MM.1S (cell line): Measurements from ENCODE around the gene ZNF558.
"Not testable (repeated sequence)": the region's sequence is repeated elsewhere in the genome, so short reads cannot be mapped to it uniquely, and the experiment has no call there.

Experiments used
- DNase-seq: peaks from one replicate; pipeline ENCODE4 v3.0.0-alpha.2; 2015
- H2AFZ ChIP-seq: fragments of 300-600 bp; sonication (generic); 2 replicates; pipeline ENCODE4 v1.6.0; 2016; ENCODE audit warnings: antibody characterized with exemption, low read length
- H3F3A ChIP-seq: fragments of 300-600 bp; sonication (generic); 2 replicates; pipeline ENCODE4 v1.6.1; 2016; ENCODE audit warnings: mild to moderate bottlenecking, antibody characterized with exemption, low read length, moderate library complexity, mixed read lengths; ENCODE audit not compliant: insufficient read depth
- H3K27ac ChIP-seq: fragments of 300-600 bp; sonication (generic); 2 replicates; pipeline ENCODE4 v1.5.1; 2016; ENCODE audit warnings: mild to moderate bottlenecking, low read length
- H3K27me3 ChIP-seq: fragments of 300-600 bp; sonication (generic); replicated peaks from 2 replicates; pipeline ENCODE4 v1.6.0; 2016; ENCODE audit warnings: low read length; ENCODE audit not compliant: insufficient read depth
- H3K36me3 ChIP-seq: fragments of 300-600 bp; sonication (generic); replicated peaks from 2 replicates; pipeline ENCODE4 v1.6.1; 2016; ENCODE audit warnings: mild to moderate bottlenecking, low read length, mixed read lengths; ENCODE audit not compliant: insufficient read depth
- H3K4me1 ChIP-seq: fragments of 300-600 bp; sonication (generic); 2 replicates; pipeline ENCODE4 v1.6.1; 2016; ENCODE audit warnings: low read length, mixed read lengths
- H3K4me2 ChIP-seq: fragments of 300-600 bp; sonication (generic); 2 replicates; pipeline ENCODE4 v1.6.0; 2016; ENCODE audit warnings: low read depth, low read length
- H3K4me3 ChIP-seq: fragments of 300-600 bp; sonication (generic); 2 replicates; pipeline ENCODE4 v1.5.1; 2016; ENCODE audit warnings: low read length, mixed read lengths
- H3K79me2 ChIP-seq: fragments of 300-600 bp; sonication (generic); 2 replicates; pipeline ENCODE4 v1.6.1; 2016; ENCODE audit warnings: mixed run types, low read length, mixed read lengths
- H3K9ac ChIP-seq: fragments of 300-600 bp; sonication (generic); 2 replicates; pipeline ENCODE4 v1.6.1; 2016; ENCODE audit warnings: low read length, mixed read lengths
- H3K9me2 ChIP-seq: fragments of 300-600 bp; sonication (generic); replicated peaks from 2 replicates; pipeline ENCODE4 v1.6.1; 2016; ENCODE audit warnings: mild to moderate bottlenecking, low read length, mixed read lengths; ENCODE audit not compliant: insufficient read depth
- H3K9me3 ChIP-seq: fragments of 300-600 bp; sonication (generic); replicated peaks from 2 replicates; pipeline ENCODE4 v1.6.1; 2016; ENCODE audit warnings: mild to moderate bottlenecking, low read length, mixed read lengths; ENCODE audit not compliant: insufficient read depth
- H4K20me1 ChIP-seq: fragments of 300-600 bp; sonication (generic); 2 replicates; pipeline ENCODE4 v1.6.1; 2016; ENCODE audit warnings: mild to moderate bottlenecking, low read length, moderate library complexity, mixed read lengths; ENCODE audit not compliant: insufficient read depth
- EZH2 ChIP-seq: fragments of 300-600 bp; sonication (generic); optimal IDR thresholded peaks from 2 replicates; pipeline ENCODE3; 2017; ENCODE audit warnings: low read depth, mild to moderate bottlenecking, antibody characterized with exemption, low read length, mixed read lengths
- EZH2phosphoT487 ChIP-seq: fragments of 300-600 bp; sonication (generic); IDR thresholded peaks from 2 replicates; pipeline ENCODE4 v1.6.1; 2018; ENCODE audit warnings: antibody characterized with exemption, low read length
- TF ChIP-seq, protein P1 (sequence below): fragments of 300-600 bp; sonication (generic); IDR thresholded peaks from 2 replicates; pipeline ENCODE4 v1.5.1; 2016; ENCODE audit warnings: antibody characterized with exemption, low read length, mixed read lengths

Gene ZNF558

DNA sequence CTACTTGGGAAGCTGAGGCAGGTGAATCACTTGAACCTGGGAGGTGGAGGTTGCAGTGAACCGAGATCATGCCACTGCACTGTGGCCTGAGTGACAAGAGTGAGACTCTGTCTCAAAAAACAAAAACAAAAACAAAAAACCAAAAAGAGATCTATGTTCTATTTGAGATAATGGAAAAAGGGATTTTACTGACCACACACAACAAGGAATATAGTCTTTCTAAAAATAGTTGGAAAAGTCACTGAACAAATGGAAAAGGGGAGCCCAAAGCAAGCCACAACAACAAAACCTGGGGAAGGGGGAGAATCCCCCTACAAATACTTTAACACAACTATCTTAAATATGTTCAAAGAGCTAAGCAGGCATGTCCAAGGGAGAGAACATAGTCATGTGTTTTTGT lies 37.3 kb downstream of the ZNF558 start:
- Histone ChIP-seq H3K9ac (no peak overlapping the region), H3K79me2 (no peaks in the 10 kb centered on the region), H3K27ac (no peak overlapping the region), H3K4me3 (no peak overlapping the region), H3K36me3 (no peaks in the 10 kb centered on the region), H3K4me2 (no peak overlapping the region), H3K27me3 (peaks cover 21% of the 10 kb centered on the region), H3K4me1 (no peaks in the 10 kb centered on the region), H3K9me3 (no peaks in the 10 kb centered on the region), H4K20me1 (no peaks in the 10 kb centered on the region), H2AFZ (no peak overlapping the region), H3K9me2 (no peaks in the 10 kb centered on the region), H3F3A (no peaks in the 10 kb centered on the region)
- DNase-seq: no peak
- TF ChIP-seq, protein P1, sequence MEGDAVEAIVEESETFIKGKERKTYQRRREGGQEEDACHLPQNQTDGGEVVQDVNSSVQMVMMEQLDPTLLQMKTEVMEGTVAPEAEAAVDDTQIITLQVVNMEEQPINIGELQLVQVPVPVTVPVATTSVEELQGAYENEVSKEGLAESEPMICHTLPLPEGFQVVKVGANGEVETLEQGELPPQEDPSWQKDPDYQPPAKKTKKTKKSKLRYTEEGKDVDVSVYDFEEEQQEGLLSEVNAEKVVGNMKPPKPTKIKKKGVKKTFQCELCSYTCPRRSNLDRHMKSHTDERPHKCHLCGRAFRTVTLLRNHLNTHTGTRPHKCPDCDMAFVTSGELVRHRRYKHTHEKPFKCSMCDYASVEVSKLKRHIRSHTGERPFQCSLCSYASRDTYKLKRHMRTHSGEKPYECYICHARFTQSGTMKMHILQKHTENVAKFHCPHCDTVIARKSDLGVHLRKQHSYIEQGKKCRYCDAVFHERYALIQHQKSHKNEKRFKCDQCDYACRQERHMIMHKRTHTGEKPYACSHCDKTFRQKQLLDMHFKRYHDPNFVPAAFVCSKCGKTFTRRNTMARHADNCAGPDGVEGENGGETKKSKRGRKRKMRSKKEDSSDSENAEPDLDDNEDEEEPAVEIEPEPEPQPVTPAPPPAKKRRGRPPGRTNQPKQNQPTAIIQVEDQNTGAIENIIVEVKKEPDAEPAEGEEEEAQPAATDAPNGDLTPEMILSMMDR: no peak
- TF ChIP-seq EZH2phosphoT487 (no peak), EZH2 (no peak)

DNA sequence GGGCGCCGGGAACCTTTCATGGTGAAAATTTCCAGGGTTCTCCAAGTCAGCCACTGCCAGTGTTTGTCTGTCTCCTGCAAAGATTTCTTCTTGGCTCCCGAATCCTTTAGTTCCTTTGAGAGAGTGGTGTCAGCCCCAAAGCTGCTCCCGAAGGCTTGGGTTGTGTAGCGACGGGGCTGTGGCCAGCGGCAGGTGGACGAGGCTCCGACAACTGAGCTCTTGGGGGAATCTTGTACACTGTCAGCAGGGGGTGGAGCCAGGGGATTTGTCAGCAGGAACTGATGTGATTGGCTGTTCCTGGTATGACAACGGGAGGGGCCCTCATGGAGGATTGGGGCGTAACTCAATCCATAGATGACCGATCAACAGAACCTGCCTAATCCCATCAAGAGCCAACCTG lies 58.5 kb downstream of the ZNF558 start:
- H4K20me1 ChIP-seq, H3K9me3 ChIP-seq, DNase-seq, H3K27me3 ChIP-seq, H3K4me2 ChIP-seq, H3K4me3 ChIP-seq, H3K27ac ChIP-seq, H3K9ac ChIP-seq, H2AFZ ChIP-seq, H3F3A ChIP-seq, H3K79me2 ChIP-seq, H3K4me1 ChIP-seq, H3K9me2 ChIP-seq, H3K36me3 ChIP-seq: not testable (repeated sequence)

DNA sequence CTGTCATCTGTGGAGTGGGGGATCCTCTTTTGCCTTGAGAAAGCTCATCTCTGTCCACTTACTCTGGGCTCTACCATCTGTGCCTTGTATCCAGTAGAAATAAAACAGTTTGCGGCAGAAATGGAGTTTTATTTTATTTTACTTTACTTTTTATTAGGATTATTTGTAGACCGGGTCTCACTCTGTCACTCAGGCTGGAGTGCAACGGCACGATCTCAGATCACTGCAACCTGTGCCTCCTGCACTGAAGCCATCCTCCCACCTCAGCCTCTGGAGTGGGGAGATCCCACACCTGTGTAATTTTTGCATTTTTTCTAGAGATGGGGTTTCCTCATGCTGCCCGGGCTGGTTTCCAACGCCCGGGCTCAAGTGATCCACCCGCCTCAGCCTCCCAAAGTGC lies 62.8 kb downstream of the ZNF558 start:
- H3F3A ChIP-seq, H3K36me3 ChIP-seq, H3K9me2 ChIP-seq, H3K4me3 ChIP-seq, H3K27me3 ChIP-seq, H3K27ac ChIP-seq, H3K4me2 ChIP-seq, H2AFZ ChIP-seq, H3K4me1 ChIP-seq, H3K9me3 ChIP-seq, H3K9ac ChIP-seq, H3K79me2 ChIP-seq, DNase-seq, H4K20me1 ChIP-seq: not testable (repeated sequence)

DNA sequence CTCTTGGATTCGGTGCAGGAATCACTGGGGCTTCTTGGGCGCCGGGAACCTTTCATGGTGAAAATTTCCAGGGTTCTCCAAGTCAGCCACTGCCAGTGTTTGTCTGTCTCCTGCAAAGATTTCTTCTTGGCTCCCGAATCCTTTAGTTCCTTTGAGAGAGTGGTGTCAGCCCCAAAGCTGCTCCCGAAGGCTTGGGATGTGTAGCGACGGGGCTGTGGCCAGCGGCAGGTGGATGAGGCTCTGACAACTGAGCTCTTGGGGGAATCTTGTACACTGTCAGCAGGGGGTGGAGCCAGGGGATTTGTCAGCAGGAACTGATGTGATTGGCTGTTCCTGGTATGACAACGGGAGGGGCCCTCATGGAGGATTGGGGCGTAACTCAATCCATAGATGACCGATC lies 64.8 kb downstream of the ZNF558 start:
- not testable (repeated sequence) for H2AFZ ChIP-seq, H3K27ac ChIP-seq, H3K9me3 ChIP-seq, DNase-seq, H3K36me3 ChIP-seq, H4K20me1 ChIP-seq, H3K9me2 ChIP-seq, H3K4me2 ChIP-seq, H3K79me2 ChIP-seq, H3F3A ChIP-seq, H3K4me1 ChIP-seq, H3K4me3 ChIP-seq, H3K9ac ChIP-seq, H3K27me3 ChIP-seq
